OCI-LY7 (cell line): Measurements from ENCODE around the gene ABLIM1. TPM values are rescaled to one million over a fixed set of nuclear protein-coding genes. Genes with fewer than 3 reads are reported as not detected.

Source experiments
- BruUV-seq: library from RNA; stranded (reverse); fragments of 400-500 nt; replicated peaks from 2 replicates; lab custom pipeline; 2021; lab: Mats Ljungman, UMichigan
- CTCF ChIA-PET: fragments of 300-600 bp; sonication (Branson Sonifier 250); formaldehyde crosslinking; loops from one replicate; lab custom pipeline; 2022; ENCODE audit warnings: antibody characterized with exemption; ENCODE audit not compliant: unreplicated experiment; lab: Charles Lee
- POLR2A ChIA-PET: fragments of 300-600 bp; sonication (Branson Sonifier 250); formaldehyde crosslinking; loops from one replicate; lab custom pipeline; 2022; ENCODE audit warnings: antibody characterized with exemption; lab: Charles Lee
- DNase-seq: peaks from one replicate; pipeline ENCODE4 v3.0.0-alpha.2; 2015; ENCODE audit warnings: low spot score
- H2AFZ ChIP-seq: fragments of 200-600 bp; sonication (generic), shearing (Covaris generic); 2 replicates; pipeline ENCODE4 v1.6.1; 2014; ENCODE audit warnings: mild to moderate bottlenecking, antibody characterized with exemption, low read length, moderate library complexity
- H3K27ac ChIP-seq: fragments of 200-600 bp; sonication (generic); 2 replicates; pipeline ENCODE4 v1.5.1; 2014; ENCODE audit warnings: mixed run types, low read depth, mild to moderate bottlenecking, moderate library complexity, low read length, inconsistent platforms; ENCODE audit not compliant: poor library complexity, severe bottlenecking
- H3K36me3 ChIP-seq: fragments of 200-600 bp; sonication (generic); 2 replicates; pipeline ENCODE4 v1.6.1; 2014; ENCODE audit warnings: mild to moderate bottlenecking, antibody characterized with exemption, low read length, moderate library complexity, mixed read lengths; ENCODE audit not compliant: insufficient read depth
- H3K4me1 ChIP-seq: fragments of 200-600 bp; sonication (generic); 2 replicates; pipeline ENCODE4 v1.5.1; 2014; ENCODE audit warnings: mild to moderate bottlenecking, low read length; ENCODE audit not compliant: insufficient read depth, poor library complexity, severe bottlenecking
- H3K4me2 ChIP-seq: fragments of 200-600 bp; sonication (generic); 2 replicates; pipeline ENCODE4 v1.6.1; 2014; ENCODE audit warnings: mild to moderate bottlenecking, low read length
- H3K4me3 ChIP-seq: fragments of 200-600 bp; sonication (generic); 2 replicates; pipeline ENCODE4 v1.5.1; 2014; ENCODE audit warnings: mild to moderate bottlenecking, low read depth, low read length; ENCODE audit not compliant: poor library complexity, severe bottlenecking
- H3K79me2 ChIP-seq: fragments of 200-600 bp; sonication (generic); 2 replicates; pipeline ENCODE4 v1.6.1; 2016; ENCODE audit warnings: low read depth, mild to moderate bottlenecking, low read length, moderate library complexity, mixed read lengths; ENCODE audit not compliant: insufficient read depth
- H3K9me2 ChIP-seq: fragments of 200-600 bp; sonication (generic); 2 replicates; pipeline ENCODE4 v1.6.1; 2016; ENCODE audit warnings: mild to moderate bottlenecking, low read length, mixed read lengths; ENCODE audit not compliant: insufficient read depth
- H3K9me3 ChIP-seq: fragments of 200-600 bp; sonication (generic); 2 replicates; pipeline ENCODE4 v1.6.1; 2014; ENCODE audit warnings: mild to moderate bottlenecking, mixed run types, low read length, mixed read lengths
- H4K20me1 ChIP-seq: fragments of 200-600 bp; sonication (generic); 2 replicates; pipeline ENCODE4 v1.6.1; 2014; ENCODE audit warnings: mild to moderate bottlenecking, antibody characterized with exemption, low read length, moderate library complexity, mixed read lengths; ENCODE audit not compliant: insufficient read depth
- EZH2phosphoT487 ChIP-seq: fragments of 200-600 bp; sonication (generic); IDR thresholded peaks from 2 replicates; pipeline ENCODE4 v1.6.1; 2018; ENCODE audit warnings: low read depth, borderline replicate concordance, mild to moderate bottlenecking, mixed run types, antibody characterized with exemption, low read length, moderate library complexity, mixed read lengths
- intact Hi-C: fragments of 100-400 bp; cut with micrococcal nuclease; formaldehyde crosslinking; loops from one replicate; pipeline ENCODE4 v1.10.0; 2022; ENCODE audit not compliant: unreplicated experiment
- total RNA-seq, 2 experiments: library from RNA; depleted of rRNA in 1 of 2; stranded (reverse); fragments of >200 nt in 1 of 2; shearing (Covaris generic) in 1 of 2; gene quantifications; 2 replicates each; pipeline ENCODE4 v1.2.3, GENCODE V29; 2014 to 2022
- TF ChIP-seq, protein P1 (sequence below): fragments of 200-600 bp; sonication (generic); conservative IDR thresholded peaks from 2 replicates; pipeline ENCODE4 v1.5.1; 2014; ENCODE audit warnings: mild to moderate bottlenecking, antibody characterized with exemption, low read length, moderate library complexity, mixed read lengths

The ABLIM1 gene
- total RNA-seq, 2 experiments from 2014 or later = 94.2 to 268 TPM

DNA sequence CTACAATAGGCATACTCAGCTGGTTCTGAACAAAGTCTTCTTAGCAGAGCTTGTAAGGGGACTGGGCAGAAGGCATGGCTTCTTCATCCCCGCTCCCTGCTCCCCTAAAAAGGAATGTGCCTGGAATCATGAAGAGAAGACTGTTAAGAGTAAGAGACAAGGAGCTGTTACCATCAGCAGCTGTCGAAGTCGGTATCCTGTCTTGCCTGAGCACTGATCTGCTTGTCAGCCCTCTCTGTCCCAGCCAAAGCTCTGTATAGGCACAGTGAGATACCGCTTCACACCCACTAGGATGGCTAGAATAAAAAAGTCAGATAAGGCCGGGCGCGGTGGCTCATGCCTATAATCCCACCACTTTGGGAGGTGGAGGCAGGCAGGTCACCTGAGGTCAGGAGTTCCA is 2.4 kb downstream of the ABLIM1 start:
- DNase-seq = no peak
- Histone ChIP-seq H3K79me2 (no peaks in the 10 kb centered on the region), H4K20me1 (no peaks in the 10 kb centered on the region), H3K9me3 (no peaks in the 10 kb centered on the region), H3K4me3 (no peak overlapping the region), H2AFZ (no peak overlapping the region), H3K9me2 (no peaks in the 10 kb centered on the region), H3K27ac (no peak overlapping the region), H3K4me1 (no peaks in the 10 kb centered on the region), H3K4me2 (no peak overlapping the region), H3K36me3 (no peaks in the 10 kb centered on the region)
- CTCF ChIA-PET = no interaction called here
- intact Hi-C loops = no loop called here
- TF ChIP-seq EZH2phosphoT487 = no peak
- TF ChIP-seq, protein P1, sequence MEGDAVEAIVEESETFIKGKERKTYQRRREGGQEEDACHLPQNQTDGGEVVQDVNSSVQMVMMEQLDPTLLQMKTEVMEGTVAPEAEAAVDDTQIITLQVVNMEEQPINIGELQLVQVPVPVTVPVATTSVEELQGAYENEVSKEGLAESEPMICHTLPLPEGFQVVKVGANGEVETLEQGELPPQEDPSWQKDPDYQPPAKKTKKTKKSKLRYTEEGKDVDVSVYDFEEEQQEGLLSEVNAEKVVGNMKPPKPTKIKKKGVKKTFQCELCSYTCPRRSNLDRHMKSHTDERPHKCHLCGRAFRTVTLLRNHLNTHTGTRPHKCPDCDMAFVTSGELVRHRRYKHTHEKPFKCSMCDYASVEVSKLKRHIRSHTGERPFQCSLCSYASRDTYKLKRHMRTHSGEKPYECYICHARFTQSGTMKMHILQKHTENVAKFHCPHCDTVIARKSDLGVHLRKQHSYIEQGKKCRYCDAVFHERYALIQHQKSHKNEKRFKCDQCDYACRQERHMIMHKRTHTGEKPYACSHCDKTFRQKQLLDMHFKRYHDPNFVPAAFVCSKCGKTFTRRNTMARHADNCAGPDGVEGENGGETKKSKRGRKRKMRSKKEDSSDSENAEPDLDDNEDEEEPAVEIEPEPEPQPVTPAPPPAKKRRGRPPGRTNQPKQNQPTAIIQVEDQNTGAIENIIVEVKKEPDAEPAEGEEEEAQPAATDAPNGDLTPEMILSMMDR = no peak
- POLR2A ChIA-PET = no interaction called here
- no TSS peak for BruUV-seq

DNA sequence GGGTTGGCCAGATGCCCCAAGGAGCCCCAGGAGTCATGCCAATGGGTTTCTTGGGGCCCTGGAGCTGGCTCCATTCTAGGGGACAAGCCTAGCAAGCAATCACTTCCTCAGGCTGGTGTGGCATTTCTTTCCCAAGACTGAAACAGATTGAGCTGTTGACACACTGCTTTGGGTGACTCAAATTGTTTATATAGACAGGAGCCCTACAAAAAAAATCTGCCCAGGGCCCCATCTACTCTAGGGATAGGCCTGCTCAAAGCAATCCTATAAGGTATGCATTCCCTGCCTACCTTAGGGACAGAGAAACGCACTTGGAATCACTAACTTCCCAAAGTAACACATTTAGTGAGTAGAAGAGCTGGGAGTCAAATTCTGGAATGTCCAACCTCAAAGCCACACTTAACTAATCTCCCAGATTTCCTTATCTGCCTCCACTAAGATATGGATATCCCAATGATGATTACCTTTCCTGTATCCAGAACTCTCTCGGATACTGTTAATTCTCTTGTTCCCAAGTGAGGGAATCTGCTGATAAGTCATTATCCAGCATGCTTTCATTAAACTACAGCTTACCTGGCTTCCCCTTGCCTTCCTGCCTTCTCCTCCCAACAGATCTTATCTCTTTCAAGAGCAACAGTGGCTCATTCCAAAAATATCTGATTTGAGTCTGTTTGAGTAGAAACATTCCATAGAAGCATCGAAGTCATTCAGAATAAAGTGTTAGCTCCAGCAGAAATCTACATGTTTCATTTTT is 3.1 kb downstream of the ABLIM1 start:
- no peaks in the 10 kb centered on the region for H3K9me2 ChIP-seq

GRCh38 chr10:114653926-114654325 is 4.1 kb downstream of the ABLIM1 start:
- intact Hi-C loops = no loop called here
- Histone ChIP-seq H3K4me3 (no peak overlapping the region), H3K9me3 (no peaks in the 10 kb centered on the region), H2AFZ (no peak overlapping the region), H3K4me2 (no peak overlapping the region), H4K20me1 (no peaks in the 10 kb centered on the region), H3K4me1 (no peaks in the 10 kb centered on the region), H3K27ac (no peak overlapping the region), H3K9me2 (no peaks in the 10 kb centered on the region), H3K79me2 (no peaks in the 10 kb centered on the region), H3K36me3 (no peaks in the 10 kb centered on the region)
- POLR2A ChIA-PET = no interaction called here
- TF ChIP-seq, protein P1 = no peak
- TF ChIP-seq EZH2phosphoT487 = no peak
- DNase-seq = no peak
- no TSS peak for BruUV-seq
- CTCF ChIA-PET = no interaction called here

More for the DNA sequence above, 3.1 kb downstream of the ABLIM1 start:
- Histone ChIP-seq H3K4me3 (no peak overlapping the region), H3K4me2 (no peak overlapping the region), H4K20me1 (no peaks in the 10 kb centered on the region), H3K4me1 (no peaks in the 10 kb centered on the region), H3K9me3 (no peaks in the 10 kb centered on the region), H3K79me2 (no peaks in the 10 kb centered on the region), H3K27ac (no peak overlapping the region), H2AFZ (no peak overlapping the region), H3K36me3 (no peaks in the 10 kb centered on the region)
- ChIA-PET POLR2A (no interaction called here), CTCF (no interaction called here)
- DNase-seq = no peak
- TF ChIP-seq, protein P1 = no peak
- no peak for TF ChIP-seq EZH2phosphoT487
- BruUV-seq = no TSS peak
- intact Hi-C loops = no loop called here
